NCI-H1436 (cell line): ENCODE data around the gene NACC2.
A peak's percentile ranks its signal among the peaks of the same experiment; 100 is the strongest.

Experiments used
- DNase-seq: peaks from one replicate; lab custom pipeline; 2025; lab: John Stamatoyannopoulos, UW

The NACC2 gene

DNA sequence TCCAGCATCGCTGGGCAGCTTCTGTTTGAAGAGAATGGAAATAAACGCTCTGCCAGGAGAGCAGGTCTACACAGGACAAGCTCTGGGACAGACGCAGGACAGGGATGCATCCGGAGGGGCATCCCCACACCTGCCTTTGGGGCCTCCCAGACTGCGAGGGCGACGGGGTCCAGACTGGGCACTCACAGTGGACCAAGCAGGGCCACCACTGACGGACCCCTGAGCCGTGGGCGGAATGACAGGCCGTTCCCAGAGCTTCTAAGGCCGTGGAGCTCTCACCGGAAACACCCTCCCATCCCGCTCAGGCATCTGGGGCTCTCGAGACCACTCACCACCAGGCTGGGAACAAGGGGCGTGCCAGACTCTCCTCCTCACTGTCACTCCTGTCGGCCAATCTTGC is 34.1 kb upstream of the NACC2 start:
- no peak for DNase-seq

DNA sequence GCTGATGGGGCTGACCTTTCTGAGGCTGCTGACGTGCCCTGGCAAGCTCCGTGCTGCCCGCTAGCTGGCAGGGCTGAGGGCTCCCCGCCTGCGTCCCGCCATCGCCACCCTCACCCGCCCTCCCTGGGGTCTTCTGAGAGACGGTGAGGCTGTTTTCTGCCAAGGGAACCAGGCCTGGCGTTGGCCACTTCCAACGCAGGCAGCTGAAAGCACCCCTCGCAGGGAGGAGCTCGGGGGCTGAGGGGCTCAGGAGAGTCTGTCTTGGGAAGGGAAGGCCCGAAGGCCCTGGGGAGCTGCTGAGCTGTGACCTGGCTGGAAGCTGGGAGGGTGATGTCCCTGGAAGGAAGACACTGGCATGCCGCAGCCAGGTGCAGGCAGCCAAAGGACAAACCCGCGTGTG is 33.3 kb upstream of the NACC2 start:
- DNase-seq, result no peak

DNA sequence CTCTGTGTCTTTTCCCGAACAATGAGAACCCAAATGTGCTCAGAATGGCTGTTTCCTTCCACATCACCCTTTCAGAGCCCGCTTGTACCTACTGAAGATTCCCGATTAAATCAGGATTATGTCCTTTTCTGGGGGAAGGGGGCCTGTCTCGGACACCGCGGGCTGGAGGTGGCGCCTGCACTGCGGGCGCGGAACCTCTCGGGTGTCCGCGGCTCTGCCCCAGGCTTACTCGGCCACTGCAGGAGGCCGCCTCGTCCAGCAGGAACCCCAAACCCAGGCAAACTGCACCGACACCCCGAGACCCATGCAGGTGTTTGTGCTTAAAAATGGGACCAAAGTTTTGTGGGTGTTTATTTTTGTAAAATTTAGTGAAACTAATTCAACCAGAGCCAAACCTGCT is 32.2 kb upstream of the NACC2 start:
- no peak for DNase-seq

DNA sequence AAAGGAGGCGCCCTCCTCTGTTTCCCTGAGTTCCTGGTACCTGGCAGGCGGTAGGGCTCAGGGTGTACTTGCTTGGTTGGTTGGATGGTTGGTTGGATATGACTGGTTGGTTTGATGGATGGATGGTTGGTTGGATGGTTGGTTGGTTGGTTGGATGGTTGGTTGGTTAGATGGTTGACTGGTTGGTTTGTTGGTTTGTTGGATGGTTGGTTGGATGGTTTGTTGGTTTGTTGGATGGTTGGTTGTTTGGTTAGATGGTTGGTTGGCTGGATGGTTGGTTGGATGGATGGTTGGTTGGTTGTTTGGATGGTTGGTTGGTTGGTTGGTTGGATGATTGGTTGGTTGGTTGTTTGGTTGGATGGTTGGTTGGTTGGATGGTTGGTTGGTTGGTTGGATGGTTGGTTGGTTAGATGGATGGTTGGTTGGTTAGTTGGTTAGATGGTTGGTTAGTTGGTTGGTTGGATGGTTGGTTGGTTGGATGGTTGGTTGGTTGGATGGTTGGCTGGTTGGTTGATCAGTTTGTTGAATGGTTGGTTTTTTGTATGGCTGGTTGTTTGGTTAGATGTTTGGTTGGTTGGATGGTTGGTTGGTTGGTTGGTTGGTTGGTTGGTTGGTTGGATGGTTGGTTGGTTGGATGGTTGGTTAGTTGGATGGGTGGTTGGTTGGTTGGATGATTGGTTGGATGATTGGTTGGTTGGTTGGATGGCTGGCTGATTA is 30.0 kb upstream of the NACC2 start:
- no peak for DNase-seq

DNA sequence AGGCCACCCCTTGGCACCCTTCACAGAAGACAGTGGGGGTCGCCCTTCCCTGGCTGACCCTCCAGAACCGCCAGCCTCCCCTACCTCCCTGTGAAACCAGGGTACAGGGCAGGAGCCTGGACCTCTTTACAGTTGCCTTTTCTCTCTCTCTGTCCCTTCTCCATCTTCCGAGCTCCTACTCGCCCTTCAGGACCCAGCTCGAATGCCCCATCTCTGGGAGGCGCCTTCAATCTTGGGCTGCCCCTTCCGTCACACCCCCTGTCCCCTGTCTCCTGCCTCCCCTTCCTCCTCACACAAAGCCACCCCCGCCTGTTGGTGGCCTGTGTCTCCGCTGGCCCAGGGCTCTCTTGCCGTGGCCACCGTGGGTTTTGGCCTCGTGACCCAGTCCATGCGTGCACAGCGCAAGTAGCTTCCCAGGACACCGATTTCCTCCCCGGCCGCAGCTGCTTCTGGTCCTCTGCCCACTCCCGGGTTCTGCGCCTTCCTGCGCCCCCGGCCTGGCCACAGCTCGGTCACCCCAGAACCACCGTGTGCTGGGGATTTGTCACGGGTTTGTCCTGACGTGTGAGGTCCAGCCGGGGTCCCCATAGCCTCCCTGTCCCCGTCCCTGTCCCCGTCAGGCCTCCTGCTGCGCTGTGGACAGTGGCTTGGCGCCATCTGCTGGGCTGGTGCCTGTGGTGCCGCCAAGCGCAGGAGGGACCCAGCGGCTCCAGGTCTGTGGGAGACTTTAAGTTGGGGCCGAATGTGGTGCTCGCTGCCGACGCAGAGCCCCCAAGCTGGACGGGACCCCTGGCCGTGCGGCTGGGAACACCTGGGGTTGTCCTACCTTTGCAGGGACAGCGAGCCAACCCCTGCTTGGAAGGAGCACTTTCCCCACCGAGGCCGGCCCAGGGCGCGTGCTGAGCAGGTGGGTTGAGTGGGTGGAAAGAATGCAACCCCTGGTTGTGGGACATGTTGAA is 27.6 kb upstream of the NACC2 start:
- peak; percentile 56 for DNase-seq

DNA sequence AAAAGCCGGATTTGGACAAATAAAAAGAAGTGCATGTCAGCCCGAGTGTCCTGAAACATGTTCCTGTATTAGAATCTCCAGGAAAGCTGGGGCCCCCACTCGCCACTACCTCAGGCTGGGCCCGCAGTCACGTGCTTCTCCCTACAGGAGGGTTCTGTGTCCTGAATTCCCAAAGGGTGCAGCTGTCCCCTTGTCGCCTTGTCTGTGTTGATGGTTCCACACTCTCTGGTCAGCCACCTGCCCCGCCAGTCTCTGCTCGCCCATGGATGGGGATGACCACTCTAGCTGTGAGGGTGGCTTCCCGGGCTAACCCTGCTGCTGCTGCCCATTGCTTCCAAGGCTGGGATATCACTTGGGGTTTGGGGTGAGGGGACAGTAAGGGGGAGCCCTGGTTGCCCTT is 26.7 kb upstream of the NACC2 start:
- DNase-seq, result no peak

DNA sequence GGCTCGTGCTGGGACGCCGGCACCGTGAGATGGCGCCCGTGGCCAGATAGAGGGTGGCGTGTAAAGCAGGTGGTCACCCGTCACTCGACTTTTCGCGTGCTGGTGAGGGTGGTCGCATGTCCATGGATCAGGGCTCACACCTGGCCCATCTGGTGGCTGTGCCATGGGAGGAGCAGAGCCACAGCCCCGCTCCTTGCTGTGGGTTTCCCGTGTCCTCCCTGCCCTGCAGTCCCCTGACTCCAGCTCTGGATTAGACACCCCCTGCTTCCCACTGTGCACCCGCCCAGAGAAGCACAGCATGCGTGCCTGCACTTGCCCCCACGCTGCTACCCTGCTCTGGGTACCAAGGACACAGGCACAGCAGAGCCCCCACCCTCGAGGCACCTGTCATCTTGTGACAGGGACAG is 25.4 kb upstream of the NACC2 start:
- no peak for DNase-seq

DNA sequence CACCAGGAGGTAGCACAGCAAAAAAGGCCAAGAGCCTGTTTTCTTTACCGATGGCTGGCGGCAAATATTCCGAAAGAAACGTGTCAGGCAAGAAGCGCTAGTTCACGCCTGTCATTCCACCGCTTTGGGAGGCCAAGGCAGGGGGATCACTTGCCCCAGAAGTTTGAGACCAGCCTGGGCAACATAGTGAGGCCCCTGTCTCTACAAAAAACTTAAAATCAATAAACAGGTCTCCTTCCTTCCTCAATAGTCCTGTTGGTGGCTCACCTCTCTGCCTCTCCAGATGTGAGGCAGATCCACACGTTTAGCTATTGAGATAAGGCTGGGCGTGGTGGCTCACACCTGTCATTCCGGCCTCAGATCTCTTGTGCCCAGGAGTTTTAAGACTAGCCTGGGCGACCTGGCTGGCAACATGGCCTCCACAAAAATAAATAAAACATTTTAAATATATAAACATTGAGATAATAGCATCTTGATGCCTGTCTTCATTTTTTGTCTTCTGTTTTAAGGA is 24.8 kb upstream of the NACC2 start:
- DNase-seq, result no peak

DNA sequence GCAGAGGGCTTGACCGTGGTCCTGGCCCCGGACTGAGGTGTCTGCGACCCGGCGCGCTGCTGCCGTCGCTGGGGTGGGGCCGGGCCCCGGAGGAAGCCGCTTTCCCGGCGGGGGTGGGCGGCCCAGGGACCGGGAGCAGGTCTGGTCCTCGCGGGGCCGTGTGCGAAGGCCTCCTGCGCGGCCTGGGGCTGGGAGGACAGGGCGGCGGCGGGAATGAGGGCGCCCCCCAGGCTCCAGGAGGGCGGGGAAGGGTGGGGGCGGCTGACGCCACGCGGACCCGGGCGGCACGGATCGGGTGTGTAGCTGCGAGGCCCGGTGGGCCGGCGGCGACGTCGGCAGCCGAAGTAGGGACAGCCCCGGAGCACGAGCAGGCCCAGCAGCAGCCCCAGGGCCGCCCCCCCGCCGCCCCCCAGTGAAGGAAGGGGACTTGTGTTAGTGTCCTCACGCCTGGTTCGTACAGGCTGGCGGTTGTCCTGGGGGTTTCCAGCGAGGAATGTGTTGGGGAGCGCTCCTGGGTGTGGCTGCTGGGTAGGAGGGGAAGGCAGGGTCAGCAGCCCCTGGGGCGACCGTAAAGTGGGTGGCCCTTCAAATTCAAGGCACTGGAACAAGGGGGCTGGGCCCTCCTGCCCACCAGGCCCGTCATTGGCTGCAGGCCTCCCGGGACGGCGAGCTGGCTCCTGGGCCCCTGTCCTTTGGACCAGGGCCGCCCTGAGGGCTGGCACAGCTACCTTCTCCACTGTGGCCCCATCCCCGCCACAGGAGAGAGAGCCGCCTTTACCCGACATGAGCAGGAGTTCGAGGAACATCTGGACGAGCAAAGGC is 24.2 kb upstream of the NACC2 start:
- no peak for DNase-seq

DNA sequence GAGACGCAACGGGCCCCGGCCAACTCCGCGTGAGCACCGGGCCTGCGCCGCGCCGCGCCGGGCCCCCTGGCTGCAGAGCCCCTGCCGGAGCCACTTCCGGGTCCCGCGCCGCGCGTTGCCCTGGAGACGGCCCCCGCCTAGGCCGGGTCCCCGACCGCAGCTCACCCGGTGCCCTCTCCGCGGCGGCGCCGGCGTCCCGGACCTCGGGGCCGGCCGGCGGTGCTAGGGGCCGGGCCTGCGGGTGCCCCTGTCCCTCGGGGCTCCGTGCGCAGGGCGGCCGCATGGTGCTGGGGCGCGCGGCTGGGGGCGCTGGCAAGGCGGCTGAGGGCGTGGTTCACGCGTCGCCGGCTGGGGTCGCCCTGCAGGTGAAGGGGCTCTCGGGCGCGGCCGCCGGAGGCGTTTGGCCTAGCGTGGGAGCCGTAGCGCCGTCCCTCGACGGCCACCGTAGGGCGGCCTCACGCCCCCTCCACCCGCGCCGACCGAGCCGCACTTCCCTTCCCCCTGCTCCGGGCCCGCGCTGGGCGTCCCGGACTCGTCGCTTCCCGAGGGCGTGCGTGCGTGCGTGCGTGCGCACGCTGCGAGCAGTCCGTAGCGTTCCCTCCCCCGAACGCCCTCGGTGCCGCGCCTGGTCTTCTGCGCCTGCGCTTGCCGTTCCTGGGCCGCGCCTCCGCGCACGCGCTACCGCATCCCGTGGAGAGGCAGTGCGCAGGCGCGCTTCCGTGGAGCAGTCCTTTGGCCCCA is 23.4 kb upstream of the NACC2 start, which contains the start of gene TMEM250:
TMEM250 (minus strand) TSS at position 556 of the 741 bp plus-strand sequence. CDS start 1,975 bp downstream, outside the sequence.
- DNase-seq, result peak; percentile 89

DNA sequence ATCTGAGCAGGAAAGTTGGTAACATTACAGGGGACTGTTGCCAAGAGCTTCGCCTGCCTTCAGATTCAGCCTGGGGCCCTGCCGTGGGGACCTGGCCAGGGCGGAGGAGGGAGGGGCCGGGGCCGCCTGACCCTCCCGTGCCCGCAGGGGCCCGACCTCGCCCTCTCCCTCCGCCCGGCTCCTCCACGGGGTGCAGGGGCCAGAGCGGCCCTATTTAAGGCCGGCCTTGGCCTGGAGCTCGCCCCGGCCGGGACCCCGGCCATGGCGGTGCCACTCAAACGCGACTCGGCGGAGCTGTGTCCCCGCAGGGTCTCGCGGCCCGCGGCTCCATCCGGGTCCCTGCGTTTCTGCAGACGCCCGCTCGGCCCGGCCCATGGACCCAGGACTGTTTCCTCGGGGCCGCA is 22.8 kb upstream of the NACC2 start:
- no peak for DNase-seq

DNA sequence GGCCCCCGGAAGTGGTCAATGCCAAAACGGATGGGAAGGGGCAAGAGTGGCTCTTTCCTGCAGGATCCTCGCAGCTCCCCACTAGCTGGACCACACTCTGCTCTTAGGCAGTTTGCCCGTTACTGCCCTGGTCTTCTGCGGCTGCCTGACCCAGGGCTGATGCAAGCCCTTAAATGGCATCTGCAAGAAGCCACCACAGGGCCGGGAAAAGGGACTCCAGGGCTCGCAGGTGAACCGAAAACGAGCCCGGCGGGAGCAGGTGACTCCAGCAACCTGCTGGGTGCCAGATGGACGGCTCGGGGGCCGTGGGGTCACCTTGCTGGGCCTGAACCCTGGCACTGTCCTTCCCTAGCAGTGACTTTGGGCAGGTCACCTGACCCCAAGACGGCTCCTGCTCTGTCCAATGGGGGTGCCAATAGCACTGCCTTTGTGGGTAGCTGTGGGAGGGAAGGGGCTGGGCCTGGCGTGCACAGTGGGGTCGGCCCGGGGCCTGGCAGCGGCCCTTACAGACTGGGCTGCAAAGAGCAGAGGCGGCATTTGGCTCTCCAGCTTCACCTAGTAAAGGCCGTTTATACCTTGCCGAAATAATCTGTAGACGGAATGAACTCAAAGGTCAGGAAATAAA is 22.3 kb upstream of the NACC2 start:
- no peak for DNase-seq

DNA sequence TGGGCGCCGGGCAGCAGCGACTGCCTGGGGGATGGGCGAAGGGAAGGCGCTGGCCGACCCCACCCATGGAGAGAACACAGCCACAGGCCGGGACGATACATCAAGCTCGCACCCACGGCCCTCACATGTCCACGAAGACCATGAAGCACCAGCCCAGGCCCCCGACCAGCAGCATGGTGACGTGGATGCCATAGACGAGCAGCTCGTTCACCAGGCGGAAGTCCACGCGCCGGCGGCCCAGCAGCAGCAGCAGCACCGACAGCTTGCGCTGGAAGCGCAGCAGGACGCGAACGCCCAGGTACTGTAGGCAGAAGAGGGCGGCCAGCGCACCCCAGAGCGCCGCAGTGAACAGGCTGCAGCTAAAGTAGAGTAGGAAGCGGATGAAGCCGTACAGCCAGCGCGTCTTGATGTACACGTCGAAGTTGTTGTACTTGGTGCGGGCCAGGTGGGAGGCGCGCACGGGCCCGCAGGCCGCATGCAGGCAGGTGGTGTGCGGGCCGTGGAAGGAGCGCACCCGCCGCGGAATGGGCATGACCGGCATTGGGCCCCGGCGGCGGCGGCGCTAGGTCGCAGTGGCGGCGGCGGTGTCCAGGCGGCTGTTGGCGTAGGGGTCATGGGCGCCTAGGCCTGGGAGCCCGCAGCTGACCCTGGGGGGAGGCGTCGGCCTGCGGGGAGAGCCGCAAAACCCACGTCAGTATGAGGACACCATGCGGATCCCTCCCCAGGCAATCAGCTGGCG is 21.4 kb upstream of the NACC2 start:
- no peak for DNase-seq

DNA sequence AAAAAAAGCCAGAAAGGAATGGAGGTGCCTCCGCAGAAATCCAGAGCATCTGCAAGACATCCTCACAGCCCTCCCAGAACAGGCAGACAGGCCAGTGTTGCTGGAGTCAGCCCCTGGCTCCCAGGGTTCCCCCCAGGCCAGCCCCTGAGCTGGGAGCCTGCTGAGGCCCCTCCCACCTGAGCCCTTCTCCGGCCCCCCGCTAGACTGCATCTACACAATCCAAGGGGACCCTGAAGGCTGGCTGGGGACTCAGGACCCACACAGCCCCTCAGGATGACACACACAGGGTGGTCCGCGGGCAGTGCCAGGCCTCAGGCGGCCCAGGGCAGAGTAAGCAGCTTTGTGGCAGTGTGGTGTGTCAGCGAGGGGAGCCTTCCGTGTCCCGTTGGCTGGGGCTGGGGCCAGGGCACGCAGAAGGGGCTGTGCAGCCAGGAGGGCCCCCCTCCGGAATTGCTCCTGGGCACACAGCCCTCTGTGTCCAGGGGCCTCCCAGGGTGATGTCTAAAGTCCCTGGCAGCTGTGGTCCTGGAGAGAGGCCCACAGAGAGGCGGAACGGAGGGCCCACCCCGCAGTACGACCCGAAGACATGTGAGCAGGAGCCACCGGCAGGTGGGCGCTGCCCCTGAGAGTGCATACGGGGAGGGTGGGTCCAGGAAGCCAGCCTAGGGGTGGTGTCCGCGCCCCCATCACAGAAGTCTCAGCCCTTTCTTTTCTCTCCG is 20.7 kb upstream of the NACC2 start:
- no peak for DNase-seq

DNA sequence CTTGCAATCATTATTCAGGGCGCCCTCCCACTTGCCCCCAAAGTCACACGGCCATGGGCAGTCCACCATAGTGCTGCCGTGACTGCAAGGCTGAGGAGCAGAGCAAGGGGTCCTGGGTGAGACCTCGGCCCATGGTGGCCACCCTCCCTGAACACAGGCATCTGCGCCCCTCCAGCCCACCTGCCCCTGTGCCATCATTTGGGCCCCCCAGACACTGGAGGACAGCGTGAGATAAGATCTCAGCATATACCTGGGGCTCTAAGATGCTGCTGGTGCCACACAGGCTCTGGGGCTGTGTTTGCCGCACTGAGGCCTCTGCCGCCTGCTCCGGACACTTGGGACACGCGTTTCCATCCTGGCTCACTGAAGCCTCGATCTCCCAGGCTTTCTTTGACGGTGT is 20.1 kb upstream of the NACC2 start:
- DNase-seq, result no peak

DNA sequence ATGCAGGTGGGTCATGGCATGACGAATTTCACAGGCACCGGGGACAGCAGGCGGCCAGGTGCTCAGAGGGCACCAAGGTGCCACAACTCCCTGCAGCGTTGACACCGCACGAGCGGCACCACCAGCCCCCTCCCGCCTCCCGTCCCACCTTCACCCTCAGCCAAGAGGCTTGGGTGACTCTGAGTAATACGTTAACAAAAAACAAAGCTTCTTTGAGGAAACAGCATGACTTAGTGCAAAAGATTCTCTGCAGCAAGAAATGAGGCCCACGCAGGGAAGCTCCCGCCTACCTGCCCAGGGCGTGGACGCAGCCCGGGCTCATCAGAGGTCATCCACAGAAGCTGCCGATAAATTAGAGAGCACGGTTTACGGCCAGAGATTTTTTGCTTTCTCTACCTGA is 19.5 kb upstream of the NACC2 start:
- DNase-seq, result no peak

DNA sequence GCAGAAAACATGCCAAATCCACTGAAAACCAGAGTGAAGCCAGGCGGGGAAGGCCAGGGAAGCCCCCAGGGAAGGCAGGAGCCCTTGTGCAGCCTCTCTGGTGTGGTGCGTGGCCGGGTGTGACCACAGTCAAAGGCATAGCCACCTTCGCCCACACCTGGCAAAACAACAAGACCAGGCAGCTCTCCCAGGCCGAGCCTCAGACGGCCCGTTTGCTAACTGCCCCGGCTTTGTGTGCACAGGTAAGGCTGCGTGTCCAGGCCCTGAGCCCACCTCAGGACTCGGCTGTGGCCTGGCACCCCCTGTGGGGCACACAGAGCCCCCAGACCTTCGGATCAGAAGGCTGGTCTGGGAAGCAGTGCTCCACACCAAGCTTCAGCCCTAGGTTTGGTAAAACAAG is 17.5 kb upstream of the NACC2 start:
- no peak for DNase-seq

DNA sequence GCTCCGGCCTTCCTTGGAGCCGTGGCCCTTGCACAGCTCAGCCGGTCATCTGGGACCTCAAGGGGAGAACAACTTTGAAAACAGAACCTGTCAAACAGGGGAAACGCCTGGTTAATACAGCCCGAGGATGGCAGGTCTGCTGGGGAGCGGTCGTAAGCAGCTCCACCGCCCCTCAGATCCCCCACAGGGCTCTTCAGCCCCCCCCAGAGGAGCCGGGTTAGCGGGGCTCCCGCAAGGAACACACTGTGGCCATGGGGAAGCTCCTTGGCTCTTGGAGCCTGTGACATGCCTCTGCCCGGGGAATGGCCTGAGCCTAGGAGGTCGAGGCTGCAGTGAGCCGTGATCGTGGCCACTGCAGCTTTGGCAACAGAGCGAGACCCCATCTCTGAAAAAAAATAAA is 16.8 kb upstream of the NACC2 start:
- no peak for DNase-seq

DNA sequence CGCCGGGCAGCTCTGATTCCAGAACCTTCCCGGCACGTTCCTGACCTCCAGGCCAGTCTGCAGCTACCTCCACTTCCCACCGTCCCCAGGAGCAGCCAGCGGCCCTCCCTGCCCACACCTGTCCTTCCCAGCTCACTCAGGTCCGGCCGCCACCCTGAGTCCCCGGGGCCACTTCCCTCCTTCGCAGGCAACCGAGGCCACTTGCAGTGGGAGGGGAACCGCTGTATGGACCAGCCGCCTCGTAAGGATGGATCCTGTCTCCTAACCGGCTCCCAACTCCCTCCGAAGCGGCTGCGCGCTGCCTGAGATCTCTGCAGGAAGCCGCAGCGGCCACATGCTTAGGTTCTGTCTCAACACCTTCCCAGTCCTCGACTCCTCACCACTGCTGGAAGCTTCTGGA is 16.1 kb upstream of the NACC2 start:
- DNase-seq, result no peak
